Astrocyte (in vitro differentiated cells and primary cell): ENCODE data around the gene ZCCHC10.

Source experiments
- EZH2 ChIP-seq: IDR thresholded peaks from 2 replicates; pipeline ENCODE4 v1.6.1; 2012; ENCODE audit warnings: mild to moderate bottlenecking, low read length, inconsistent platforms; ENCODE audit not compliant: insufficient read depth
- TF ChIP-seq, protein P1 (sequence below): IDR thresholded peaks from 2 replicates; pipeline ENCODE4 v1.5.1; 2011; ENCODE audit warnings: low read depth, mild to moderate bottlenecking, inconsistent platforms, low read length, moderate library complexity; ENCODE audit not compliant: insufficient read depth

DNA sequence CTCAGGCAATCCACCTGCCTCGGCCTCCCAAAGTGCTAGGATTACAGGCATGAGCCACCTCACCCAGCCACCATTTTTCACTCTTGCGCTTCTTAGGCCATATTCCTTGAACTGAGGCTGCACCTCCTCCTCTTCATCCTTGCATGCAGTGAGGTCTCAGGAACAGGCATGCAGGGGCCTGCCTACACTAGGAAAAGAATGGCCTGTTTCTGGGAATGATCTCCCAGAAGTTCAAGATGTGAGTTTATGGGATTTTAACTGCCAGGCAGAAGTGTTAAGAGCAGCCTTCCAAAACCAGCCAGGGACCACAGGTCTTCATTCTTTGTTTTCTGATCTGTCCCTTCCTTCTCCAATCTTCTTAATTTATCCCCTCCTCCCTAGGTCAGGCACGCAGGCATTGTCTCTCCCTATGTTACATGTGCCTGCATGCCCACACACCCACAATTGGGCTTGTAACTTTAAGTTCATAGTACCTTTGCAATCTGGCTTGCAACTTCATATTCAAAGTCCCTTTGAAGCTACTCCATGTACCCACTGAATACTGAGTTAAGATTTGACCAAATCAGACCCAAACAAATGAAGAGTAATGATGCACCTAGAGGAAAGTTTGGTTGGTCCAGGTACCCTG lies 14.9 kb upstream of the ZCCHC10 start:
- TF ChIP-seq, protein P1, sequence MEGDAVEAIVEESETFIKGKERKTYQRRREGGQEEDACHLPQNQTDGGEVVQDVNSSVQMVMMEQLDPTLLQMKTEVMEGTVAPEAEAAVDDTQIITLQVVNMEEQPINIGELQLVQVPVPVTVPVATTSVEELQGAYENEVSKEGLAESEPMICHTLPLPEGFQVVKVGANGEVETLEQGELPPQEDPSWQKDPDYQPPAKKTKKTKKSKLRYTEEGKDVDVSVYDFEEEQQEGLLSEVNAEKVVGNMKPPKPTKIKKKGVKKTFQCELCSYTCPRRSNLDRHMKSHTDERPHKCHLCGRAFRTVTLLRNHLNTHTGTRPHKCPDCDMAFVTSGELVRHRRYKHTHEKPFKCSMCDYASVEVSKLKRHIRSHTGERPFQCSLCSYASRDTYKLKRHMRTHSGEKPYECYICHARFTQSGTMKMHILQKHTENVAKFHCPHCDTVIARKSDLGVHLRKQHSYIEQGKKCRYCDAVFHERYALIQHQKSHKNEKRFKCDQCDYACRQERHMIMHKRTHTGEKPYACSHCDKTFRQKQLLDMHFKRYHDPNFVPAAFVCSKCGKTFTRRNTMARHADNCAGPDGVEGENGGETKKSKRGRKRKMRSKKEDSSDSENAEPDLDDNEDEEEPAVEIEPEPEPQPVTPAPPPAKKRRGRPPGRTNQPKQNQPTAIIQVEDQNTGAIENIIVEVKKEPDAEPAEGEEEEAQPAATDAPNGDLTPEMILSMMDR: no peak
- no peak for TF ChIP-seq EZH2
